Psoas muscle (tissue), 8 donors: ENCODE data around the gene HTR7. TPM values are rescaled to one million over a fixed set of nuclear protein-coding genes. Genes with fewer than 3 reads are reported as not detected.

Experiments
- ATAC-seq, 4 donors: fragments of 200-7000 bp; cut with Tn5 transposase; one replicate each; pipeline ENCODE4 v1.9.1; 2020; ENCODE audit warnings: moderate library complexity in 3 of 4, mild to moderate bottlenecking in 2 of 4
- DNase-seq, 2 donors: peaks; one replicate each; pipeline ENCODE4 v3.0.0-alpha.2; 2020
- H3K27ac ChIP-seq: fragments of 200-600 bp; one replicate; pipeline ENCODE4 v1.8.0; 2022
- H3K27me3 ChIP-seq, 3 donors: fragments of 200-600 bp in 1 of 3; one replicate each; pipeline versions ENCODE4 v1.6.1 to v1.8.0; 2013 to 2022; ENCODE audit warnings: low read length in 2 of 3, mild to moderate bottlenecking in 2 of 3, moderate library complexity in 1 of 3; ENCODE audit not compliant: insufficient read depth in 3 of 3
- H3K36me3 ChIP-seq, 2 donors: fragments of 200-600 bp in 1 of 2; one replicate each; pipeline versions ENCODE4 v1.6.1 to v1.8.0; 2013 to 2022; ENCODE audit warnings: low read depth in 1 of 2, mild to moderate bottlenecking in 1 of 2, moderate library complexity in 1 of 2; ENCODE audit not compliant: insufficient read depth in 1 of 2
- H3K4me1 ChIP-seq: fragments of 200-600 bp; one replicate; pipeline ENCODE4 v1.8.0; 2022
- H3K4me3 ChIP-seq: fragments of 200-600 bp; one replicate; pipeline ENCODE4 v1.8.0; 2022; ENCODE audit warnings: mild to moderate bottlenecking
- H3K9me3 ChIP-seq: fragments of 200-600 bp; one replicate; pipeline ENCODE4 v1.8.0; 2022
- CTCF ChIP-seq: fragments of 200-600 bp; IDR thresholded peaks from one replicate; pipeline ENCODE4 v1.8.0; 2022; ENCODE audit warnings: antibody characterized with exemption
- WGBS, 3 donors: extraction: QIAGEN DNeasy Blood & Tissue Kit; methylation state at CpG; one replicate each; pipeline versions ENCODE4 v1.1.6 to v1.1.7; 2013; 5-methylcytosine and 5-hydroxymethylcytosine counted together
- intact Hi-C, 2 donors: fragments of 100-400 bp; cut with DNase I; formaldehyde crosslinking; loops; one replicate each; pipeline versions ENCODE4 v1.11.0 to v1.14.2; 2022
- polyA plus RNA-seq, 3 donors: library from polyadenylated mRNA; stranded (reverse); fragments of 200-250 nt; gene quantifications; one replicate each; pipeline ENCODE4 v1.2.3, GENCODE V29; 2013
- total RNA-seq, 4 donors: library from RNA; stranded (reverse); fragmentation: NEBNext Ultra II Directional in 2 of 4; extraction: Animal tissue kit (Norgen Biotek cat#: 25700) in 2 of 4; gene quantifications; one replicate each; pipeline versions ENCODE4 v1.2.1 to v1.2.4, GENCODE V29; 2021 to 2023
- donor health status: healthy with polysubstance abuse.
- donor health status: DM: no; HTN: no; CAD: no; lungs with moderate emphysema.
- donor health status: Bipolar disorder and iron deficiency.
- donor health status: healthy.
- donor health status: DM: yes; HTN: yes; CAD: no.
- donor health status: DM: no; HTN: no; CAD: no.
- donor health status: DM: no; HTN: no; CAD: no.
- donor health status: DM: yes; HTN: yes; CAD: no.

Gene HTR7
- total and polyA plus RNA-seq, 7 donors: 0.24 to 1.3 (median 0.39) TPM

GRCh38 chr10:90779548-90779947, 78.3 kb downstream of the HTR7 start:
- Histone ChIP-seq H3K27ac (no peak overlapping the region), H3K27me3 (no peaks in the 10 kb centered on the region), H3K4me3 (no peak overlapping the region), H3K9me3 (no peaks in the 10 kb centered on the region), H3K36me3 (no peaks in the 10 kb centered on the region), H3K4me1 (no peaks in the 10 kb centered on the region)
- no peak for TF ChIP-seq CTCF
- DNase-seq: no peak
- intact Hi-C loops: no loop called here
- ATAC-seq: no peak
- 59 to 69% (median 63%) methylated on average over 3 of the region's 3 CpGs for WGBS, 3 donors

- ATAC-seq: no peak
- Histone ChIP-seq H3K4me3 (no peak overlapping the region), H3K27me3 (no peaks in the 10 kb centered on the region), H3K4me1 (no peaks in the 10 kb centered on the region), H3K36me3 (no peaks in the 10 kb centered on the region), H3K27ac (no peak overlapping the region), H3K9me3 (no peaks in the 10 kb centered on the region)
- no peak for TF ChIP-seq CTCF
- intact Hi-C loops: no loop called here
- DNase-seq: no peak
- 74 to 78% (median 76%) methylated on average over 1 of the region's 1 CpG for WGBS, 3 donors
Observed at GRCh38 chr10:90777621-90778020, 80.2 kb downstream of the HTR7 start.

GRCh38 chr10:90775351-90776028, 82.3 kb downstream of the HTR7 start:
- H3K27ac ChIP-seq: no peak overlapping the region
- TF ChIP-seq CTCF: no peak
- no peaks in the 10 kb centered on the region for H3K27me3 ChIP-seq
- no peaks in the 10 kb centered on the region for H3K4me1 ChIP-seq
- ATAC-seq (no peak), DNase-seq (no peak)
- 32 to 54% (median 46%) methylated on average over 2 of the region's 2 CpGs for WGBS, 3 donors
- H3K4me3 ChIP-seq: no peak overlapping the region
- no peaks in the 10 kb centered on the region for H3K36me3 ChIP-seq
- intact Hi-C loops: no loop called here
- no peaks in the 10 kb centered on the region for H3K9me3 ChIP-seq

GRCh38 chr10:90769946-90770841, 87.6 kb downstream of the HTR7 start:
- Histone ChIP-seq H3K9me3 (no peaks in the 10 kb centered on the region), H3K4me3 (no peak overlapping the region), H3K36me3 (no peaks in the 10 kb centered on the region), H3K4me1 (no peaks in the 10 kb centered on the region), H3K27me3 (no peaks in the 10 kb centered on the region), H3K27ac (no peak overlapping the region)
- ATAC-seq: no peak
- 87 to 90% (median 87%) methylated on average over 19 to 20 of the region's 20 CpGs for WGBS, 3 donors
- intact Hi-C loops: no loop called here
- DNase-seq: no peak
- TF ChIP-seq CTCF: no peak
